HG03066 (cell line): ENCODE results near the gene PMIS2.

ENCODE experiments used
- ATAC-seq: cut with Tn5 transposase; IDR thresholded peaks from one replicate; pipeline ENCODE4 v1.9.1; 2021; ENCODE audit warnings: low read depth; ENCODE audit not compliant: unreplicated experiment

The PMIS2 gene

GRCh38 chr19:35556025-35556590 lies 29.9 kb upstream of the PMIS2 start:
- no peak for ATAC-seq

- no peak for ATAC-seq
These were observed 29.0 kb upstream of the PMIS2 start for GRCh38 chr19:35556846-35557538.

GRCh38 chr19:35557539-35558399 lies 28.2 kb upstream of the PMIS2 start:
- ATAC-seq = no peak

DNA sequence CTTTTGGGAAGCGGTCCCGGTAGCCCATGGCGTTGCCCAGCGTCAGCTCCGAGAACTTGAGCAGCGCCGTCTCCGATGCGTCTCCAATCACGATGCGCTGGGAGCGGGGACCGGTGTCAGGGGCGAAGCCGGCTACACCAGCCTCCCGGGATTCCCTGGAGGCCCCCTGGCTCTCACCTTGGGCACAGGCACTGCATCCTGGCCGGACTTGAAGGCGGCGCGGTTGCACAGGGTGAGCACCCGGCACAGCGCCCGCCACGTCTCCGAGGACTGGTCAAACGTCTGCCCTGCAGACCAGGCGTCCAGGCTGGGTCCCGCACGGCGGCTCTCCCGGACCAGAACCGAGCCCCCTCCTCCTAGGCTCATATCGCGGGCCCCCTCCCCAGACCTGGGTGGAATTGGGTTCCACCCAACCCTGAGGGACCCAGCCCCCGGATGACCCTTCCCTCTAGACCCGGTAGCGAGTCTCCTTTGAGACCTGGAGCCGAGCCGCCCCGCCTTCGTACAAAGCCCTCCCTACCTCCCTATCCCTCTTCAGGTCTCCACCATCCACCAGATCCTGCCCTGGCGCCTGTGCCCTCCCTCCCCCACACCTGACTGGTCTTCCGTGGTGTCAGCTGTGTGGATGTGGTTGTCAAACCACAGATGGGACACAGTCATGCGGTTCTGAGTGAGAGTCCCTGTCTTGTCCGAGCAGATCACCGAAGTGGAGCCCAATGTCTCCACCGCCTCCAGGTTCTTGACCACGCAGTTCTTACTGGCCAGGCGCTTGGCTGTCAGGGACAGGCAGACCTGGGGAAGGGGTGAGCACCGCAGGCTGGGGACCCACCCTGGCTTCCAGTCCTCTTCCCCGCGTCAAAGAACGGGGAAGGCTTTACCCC lies 27.3 kb upstream of the PMIS2 start:
- no peak for ATAC-seq

GRCh38 chr19:35559281-35559659 lies 26.7 kb upstream of the PMIS2 start:
- no peak for ATAC-seq

DNA sequence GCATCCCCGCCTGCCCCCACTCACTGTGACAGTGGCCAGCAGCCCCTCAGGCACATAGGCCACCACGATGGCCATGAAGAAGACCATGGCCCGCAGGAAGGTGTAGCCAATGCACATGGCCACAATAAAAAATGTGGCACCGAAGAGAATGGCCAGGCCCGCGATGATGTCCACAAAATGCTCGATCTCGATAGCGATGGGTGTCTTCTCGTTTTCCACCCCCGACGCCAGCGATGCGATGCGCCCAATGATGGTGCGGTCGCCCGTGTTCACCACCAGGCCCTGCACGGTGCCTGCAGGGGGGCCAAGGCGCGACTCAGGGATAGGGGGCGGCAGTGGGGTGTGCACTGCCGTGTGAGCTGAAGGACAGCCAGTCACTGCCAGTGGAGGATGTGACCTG lies 26.2 kb upstream of the PMIS2 start:
- ATAC-seq = no peak

GRCh38 chr19:35560271-35560670 lies 25.7 kb upstream of the PMIS2 start:
- no peak for ATAC-seq

DNA sequence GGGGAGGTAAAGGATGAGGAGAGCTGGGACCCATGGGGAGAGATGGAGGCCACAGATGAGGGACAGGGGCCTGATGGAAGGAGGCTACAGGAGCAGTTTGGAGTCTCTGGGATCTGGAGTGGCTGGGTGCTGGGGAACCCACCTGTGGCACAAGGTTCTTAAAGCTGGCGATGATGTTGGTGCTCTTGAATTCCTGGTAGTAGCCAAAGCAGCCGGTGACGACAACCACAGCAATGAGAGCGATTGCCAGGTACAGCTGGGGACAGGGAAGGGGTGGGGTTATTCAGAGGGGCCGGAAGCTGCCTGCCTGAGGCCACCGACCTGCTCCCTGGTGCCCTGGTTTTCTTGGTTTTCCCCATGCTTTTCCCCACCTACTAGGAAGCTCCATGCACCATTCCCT lies 25.3 kb upstream of the PMIS2 start:
- no peak for ATAC-seq

GRCh38 chr19:35561436-35561835 lies 24.5 kb upstream of the PMIS2 start:
- no peak for ATAC-seq

DNA sequence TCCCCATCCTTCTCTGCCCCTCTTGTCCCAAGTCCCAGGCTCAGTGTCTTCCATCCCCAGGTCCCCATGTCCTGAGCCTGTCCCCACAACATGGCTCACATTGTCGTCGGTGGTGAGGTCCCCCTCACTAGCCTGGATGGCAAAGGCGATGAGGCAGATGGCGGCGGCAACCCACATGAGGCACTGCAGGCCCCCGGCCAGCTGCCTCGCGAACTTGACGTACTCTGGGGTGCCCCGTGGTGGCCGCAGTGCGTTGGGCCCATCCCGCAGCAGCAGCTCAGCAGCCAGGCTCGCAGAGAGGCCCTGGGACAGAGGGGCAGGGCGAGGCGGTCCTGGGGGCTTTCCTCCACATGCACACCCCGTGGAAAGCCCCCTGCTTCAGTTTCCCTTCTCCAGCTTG lies 23.6 kb upstream of the PMIS2 start:
- ATAC-seq = no peak

DNA sequence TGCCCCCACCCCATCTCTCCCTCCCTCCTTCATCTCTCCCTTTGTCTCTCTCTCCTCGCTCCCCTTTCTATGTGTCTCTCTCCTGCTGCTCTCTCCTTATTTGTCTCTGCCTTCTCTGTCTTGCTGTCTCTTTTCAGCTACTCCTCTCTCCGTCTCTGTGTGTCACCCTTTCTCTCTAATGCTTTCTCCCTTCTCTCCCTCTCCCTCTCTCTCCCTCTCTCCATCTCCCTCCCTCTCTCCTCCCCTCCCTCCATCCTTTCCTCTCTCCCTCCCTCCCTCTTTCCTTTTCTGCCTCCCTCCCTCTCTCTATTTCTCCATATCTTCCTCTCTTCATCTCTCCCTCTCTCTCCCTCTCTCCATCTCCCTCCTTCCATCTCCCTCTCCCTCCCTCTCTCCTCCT lies 23.2 kb upstream of the PMIS2 start:
- no peak for ATAC-seq

DNA sequence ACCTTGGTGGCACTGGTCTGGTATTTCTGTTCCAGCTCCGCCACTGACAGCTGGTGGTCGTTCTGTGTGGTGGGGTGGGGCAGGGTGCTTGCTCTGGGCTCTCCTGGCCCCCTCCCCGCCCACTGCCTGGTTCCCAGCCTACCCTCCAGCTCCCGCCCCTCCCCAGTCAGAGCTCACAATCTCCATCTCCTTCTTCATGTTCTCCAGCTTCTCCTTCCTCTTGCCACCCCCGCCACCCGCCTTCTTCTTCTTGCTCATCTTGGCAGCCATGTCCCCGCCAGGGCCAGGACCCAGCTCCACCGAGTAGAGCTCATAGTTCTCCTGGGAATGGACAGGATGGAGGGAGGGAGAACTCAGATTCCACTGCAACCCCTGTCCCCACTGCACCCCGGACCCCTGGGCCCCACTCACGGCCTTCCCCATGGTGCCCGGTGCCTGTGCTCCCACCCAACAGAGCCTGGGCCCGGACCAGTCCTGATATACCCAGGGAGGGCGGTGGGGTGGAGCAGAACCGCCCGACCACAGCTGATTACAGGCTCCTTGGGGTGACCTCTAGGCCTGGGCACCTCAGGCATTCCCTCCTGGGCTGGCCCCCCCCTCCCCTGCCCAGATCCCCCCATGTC lies 22.7 kb upstream of the PMIS2 start, which contains the start of gene ATP4A:
ATP4A (minus strand) TSS at position 452 of the 623 bp plus-strand sequence; CDS start at position 423, 29 bp downstream.
- no peak for ATAC-seq

- no peak for ATAC-seq
These were observed 20.7 kb upstream of the PMIS2 start for GRCh38 chr19:35565016-35565856.

- no peak for ATAC-seq
These were observed 19.2 kb upstream of the PMIS2 start for GRCh38 chr19:35566738-35567137.

DNA sequence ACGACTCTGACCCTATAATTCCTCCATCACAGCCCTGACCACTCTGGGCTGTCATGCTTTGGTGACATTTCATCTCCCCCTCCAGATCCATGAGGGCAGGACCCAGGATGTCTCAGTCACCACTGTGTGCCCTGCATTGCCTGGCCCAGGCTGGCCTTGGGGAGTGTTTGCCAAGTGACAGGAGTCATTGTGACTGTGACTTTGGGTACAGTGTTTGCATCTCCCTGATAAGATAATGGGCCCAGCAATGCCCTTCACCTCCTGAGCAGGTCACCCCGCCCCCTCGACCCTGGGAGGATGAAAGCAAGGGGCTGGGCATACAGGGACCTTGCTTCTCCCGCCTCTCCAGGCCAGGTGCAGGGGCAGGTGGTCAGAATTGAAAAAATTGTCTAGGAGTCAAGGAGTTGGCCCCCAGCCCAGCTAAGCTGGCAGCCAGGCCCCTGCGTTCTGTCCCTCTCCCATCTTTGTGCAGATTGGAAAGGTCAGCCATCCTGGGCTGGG lies 16.6 kb upstream of the PMIS2 start:
- no peak for ATAC-seq

DNA sequence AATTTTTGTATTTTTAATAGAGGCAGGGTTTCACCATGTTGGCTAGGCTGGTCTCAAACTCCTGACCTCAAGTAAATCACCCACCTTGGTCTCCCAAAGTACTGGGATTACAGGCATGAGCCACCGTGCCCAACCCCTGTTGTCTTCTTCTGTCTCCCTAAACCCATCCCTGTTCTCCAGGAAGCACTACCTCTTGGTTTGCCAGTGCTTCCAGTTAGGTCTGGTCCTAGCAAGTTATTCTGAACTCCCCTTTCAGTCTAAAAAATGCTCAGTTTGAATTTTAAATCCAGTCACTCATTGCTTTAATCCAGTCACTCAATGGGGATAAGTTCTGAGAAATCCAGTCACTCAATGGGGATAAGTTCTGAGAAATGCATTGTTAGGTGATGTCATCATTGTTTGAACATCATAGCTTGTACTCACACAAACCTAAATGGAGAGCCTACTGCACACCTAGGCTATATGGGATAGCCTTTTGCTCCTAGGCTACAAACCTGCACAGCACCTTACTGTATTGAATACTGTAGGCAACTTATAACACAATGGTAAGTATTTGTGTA lies 14.5 kb upstream of the PMIS2 start:
- ATAC-seq = no peak

DNA sequence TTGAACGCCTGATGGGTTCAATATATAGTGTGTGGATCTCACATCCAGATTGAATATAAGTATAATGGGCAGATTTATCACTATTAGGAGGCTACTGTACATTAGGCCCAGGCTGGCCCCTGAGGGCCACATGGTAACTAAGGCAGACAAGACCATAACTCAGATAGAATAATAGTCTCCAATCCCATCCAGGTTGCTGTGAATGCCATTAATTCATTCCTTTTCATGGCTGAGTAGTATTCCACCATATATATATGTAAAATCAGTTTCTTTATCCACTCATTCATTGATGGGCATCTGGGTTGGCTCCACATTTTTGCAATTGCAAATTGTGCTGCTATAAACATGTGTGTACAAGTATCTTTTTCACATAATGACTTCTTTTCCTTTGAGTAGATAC lies 8.1 kb upstream of the PMIS2 start:
- no peak for ATAC-seq

- no peak for ATAC-seq
These were observed 7.3 kb upstream of the PMIS2 start for GRCh38 chr19:35578707-35579106.

DNA sequence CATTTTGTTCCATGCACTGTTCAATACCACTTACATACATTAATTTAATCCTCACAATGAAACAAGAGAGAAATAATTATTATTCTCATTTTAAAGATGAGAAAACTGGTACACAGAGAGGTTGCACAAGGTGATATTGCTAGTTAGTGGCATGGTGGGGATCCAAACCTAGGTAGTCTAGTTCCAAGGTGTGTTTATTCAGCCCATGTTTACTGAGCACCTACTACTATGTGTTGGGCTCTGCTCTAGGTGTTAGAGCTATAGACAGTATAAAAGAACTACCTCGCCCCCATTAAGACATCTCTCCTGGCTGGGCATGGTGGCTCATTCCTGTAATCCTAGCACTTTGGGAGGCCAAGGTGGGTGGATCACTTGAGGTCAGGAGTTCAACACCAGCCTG lies 3.2 kb upstream of the PMIS2 start:
- no peak for ATAC-seq
